Adrenal gland (tissue), 12 donors: Measurements from ENCODE around the gene TFPT. TPM values are rescaled to one million over a fixed set of nuclear protein-coding genes. Genes with fewer than 3 reads are reported as not detected.

Experiments used
- DNase-seq, 7 donors: peaks; one replicate each; pipeline ENCODE4 v3.0.0-alpha.2; 2019 to 2020
- H3K27ac ChIP-seq, 5 donors: fragments of 200-600 bp; sonication (generic) in 4 of 5; 1 replicate in 3 of 5; 2 replicates in 2 of 5; pipeline versions ENCODE4 v1.5.1 to v1.8.0; 2016 to 2020; ENCODE audit warnings: mild to moderate bottlenecking in 1 of 5
- H3K27me3 ChIP-seq: fragments of 200-600 bp; 2 replicates; pipeline ENCODE4 v1.8.0; 2021
- H3K36me3 ChIP-seq, 2 donors: fragments of 200-600 bp; replicated peaks in 1 of 2; 1 replicate in 1 of 2; 2 replicates in 1 of 2; pipeline versions ENCODE4 v1.5.1 to v1.8.0; 2018 to 2022
- H3K4me1 ChIP-seq, 2 donors: fragments of 200-600 bp; replicated peaks in 1 of 2; 1 replicate in 1 of 2; 2 replicates in 1 of 2; pipeline versions ENCODE4 v1.5.1 to v1.8.0; 2018 to 2021
- H3K4me3 ChIP-seq, 4 donors: fragments of 200-600 bp; sonication (generic) in 3 of 4; one replicate each; pipeline ENCODE4 v1.5.1; 2016 to 2018
- H3K9me3 ChIP-seq, 3 donors: fragments of 200-600 bp; sonication (generic) in 1 of 3; replicated peaks in 1 of 3; 1 replicate in 2 of 3; 2 replicates in 1 of 3; pipeline versions ENCODE4 v1.5.1 to v1.8.0; 2016 to 2021
- POLR2A ChIP-seq, 2 donors: fragments of 450-650 bp; IDR thresholded peaks; one replicate each; pipeline ENCODE4 v1.6.1; 2017; ENCODE audit warnings: antibody characterized with exemption in 2 of 2, mild to moderate bottlenecking in 2 of 2, moderate library complexity in 1 of 2
- WGBS, 4 donors: extraction: QIAGEN DNeasy Blood & Tissue Kit in 2 of 4; methylation state at CpG; one replicate each; pipeline versions ENCODE4 v1.1.5 to v1.1.7; 2013 to 2017; 5-methylcytosine and 5-hydroxymethylcytosine counted together
- intact Hi-C, 2 donors: fragments of 100-400 bp; cut with DNase I; formaldehyde crosslinking; loops; one replicate each; pipeline versions ENCODE4 v1.14.1 to v1.15.0; 2022 to 2023
- polyA plus RNA-seq, 3 donors: library from polyadenylated mRNA; stranded (reverse); fragments of 200-250 nt in 2 of 3; fragments of 350-450 nt in 1 of 3; fragmentation: Illumina TruSeq in 1 of 3; extraction: RNeasy Lipid Tissue Mini Kit (QIAGEN cat#74804) in 1 of 3; gene quantifications; one replicate each; pipeline ENCODE4 v1.2.3, GENCODE V29; 2013 to 2014
- total RNA-seq, 9 donors: library from RNA; depleted of rRNA in 4 of 9; stranded (reverse); fragments of >200 nt in 4 of 9; fragments of 120-200 nt in 1 of 9; fragmentation: NEBNext Ultra II Directional in 1 of 9; extraction: Animal tissue kit (Norgen Biotek cat#: 25700) in 1 of 9; gene quantifications; one replicate each; pipeline versions ENCODE4 v1.1.0 to v1.2.4, GENCODE V29; 2013 to 2023
- TF ChIP-seq, protein P1 (sequence below), 6 experiments: fragments of 450-650 bp in 4 of 6; fragments of 200-600 bp in 2 of 6; sonication (generic) in 1 of 6; IDR thresholded peaks; 1 replicate in 5 of 6; 2 replicates in 1 of 6; pipeline versions ENCODE4 v1.5.1 to v1.8.0; 2016 to 2021; ENCODE audit warnings: antibody characterized with exemption in 6 of 6, mild to moderate bottlenecking in 2 of 6, moderate library complexity in 1 of 6
- donor health status: healthy with polysubstance abuse.
- donor health status: Bipolar disorder and iron deficiency.
- donor health status: DM: yes; HTN: yes; CAD: no.
- donor health status: DM: no; HTN: no; CAD: no.
- donor health status: DM: no; HTN: no; CAD: no.
- donor health status: DM: yes; HTN: yes; CAD: no.

The TFPT gene
- total and polyA plus RNA-seq, 12 donors = 11.4 to 58.6 (median 24.6) TPM

DNA sequence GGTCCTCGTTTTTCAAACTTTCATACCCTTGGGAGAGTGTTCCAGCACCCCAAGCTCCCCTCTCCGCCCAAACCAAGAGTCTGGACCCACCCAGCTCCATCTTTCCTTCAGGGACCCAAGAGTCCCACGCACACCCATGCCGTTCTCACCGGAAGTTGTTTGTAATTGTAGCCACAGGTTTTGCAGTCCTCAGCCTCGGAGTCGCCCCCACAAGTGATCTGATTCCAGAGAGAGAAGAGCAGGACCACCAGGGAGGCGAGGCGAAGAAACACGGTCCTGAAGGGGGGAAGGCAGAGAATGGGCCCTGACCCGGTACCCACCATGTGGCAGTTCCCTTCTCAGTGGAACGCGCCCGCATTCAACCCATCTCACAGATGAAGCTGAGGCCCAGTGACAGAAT, 47.4 kb upstream of the TFPT start:
- Histone ChIP-seq H3K9me3 (no peaks in the 10 kb centered on the region), H3K36me3 (peaks cover 0 to 2% of the 10 kb centered on the region in 2 donors), H3K4me3 (peak overlapping the region in 2 of 4 donors; percentile 23 to 30), H3K4me1 (peaks cover 22 to 46% of the 10 kb centered on the region in 2 donors), H3K27ac (peak overlapping the region in 4 of 5 donors; percentile 41 to 78 (median 61)), H3K27me3 (no peaks in the 10 kb centered on the region)
- peak in 1 of 7 donors; percentile 34 for DNase-seq
- WGBS, 4 donors = 59 to 66% (median 62%) methylated on average over 14 of the region's 14 CpGs
- intact Hi-C loops = no loop called here
- TF ChIP-seq POLR2A (IDR thresholded peaks at IDR 0.05) = no peak
- TF ChIP-seq, protein P1, sequence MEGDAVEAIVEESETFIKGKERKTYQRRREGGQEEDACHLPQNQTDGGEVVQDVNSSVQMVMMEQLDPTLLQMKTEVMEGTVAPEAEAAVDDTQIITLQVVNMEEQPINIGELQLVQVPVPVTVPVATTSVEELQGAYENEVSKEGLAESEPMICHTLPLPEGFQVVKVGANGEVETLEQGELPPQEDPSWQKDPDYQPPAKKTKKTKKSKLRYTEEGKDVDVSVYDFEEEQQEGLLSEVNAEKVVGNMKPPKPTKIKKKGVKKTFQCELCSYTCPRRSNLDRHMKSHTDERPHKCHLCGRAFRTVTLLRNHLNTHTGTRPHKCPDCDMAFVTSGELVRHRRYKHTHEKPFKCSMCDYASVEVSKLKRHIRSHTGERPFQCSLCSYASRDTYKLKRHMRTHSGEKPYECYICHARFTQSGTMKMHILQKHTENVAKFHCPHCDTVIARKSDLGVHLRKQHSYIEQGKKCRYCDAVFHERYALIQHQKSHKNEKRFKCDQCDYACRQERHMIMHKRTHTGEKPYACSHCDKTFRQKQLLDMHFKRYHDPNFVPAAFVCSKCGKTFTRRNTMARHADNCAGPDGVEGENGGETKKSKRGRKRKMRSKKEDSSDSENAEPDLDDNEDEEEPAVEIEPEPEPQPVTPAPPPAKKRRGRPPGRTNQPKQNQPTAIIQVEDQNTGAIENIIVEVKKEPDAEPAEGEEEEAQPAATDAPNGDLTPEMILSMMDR (IDR thresholded peaks at IDR 0.05) = no peak

DNA sequence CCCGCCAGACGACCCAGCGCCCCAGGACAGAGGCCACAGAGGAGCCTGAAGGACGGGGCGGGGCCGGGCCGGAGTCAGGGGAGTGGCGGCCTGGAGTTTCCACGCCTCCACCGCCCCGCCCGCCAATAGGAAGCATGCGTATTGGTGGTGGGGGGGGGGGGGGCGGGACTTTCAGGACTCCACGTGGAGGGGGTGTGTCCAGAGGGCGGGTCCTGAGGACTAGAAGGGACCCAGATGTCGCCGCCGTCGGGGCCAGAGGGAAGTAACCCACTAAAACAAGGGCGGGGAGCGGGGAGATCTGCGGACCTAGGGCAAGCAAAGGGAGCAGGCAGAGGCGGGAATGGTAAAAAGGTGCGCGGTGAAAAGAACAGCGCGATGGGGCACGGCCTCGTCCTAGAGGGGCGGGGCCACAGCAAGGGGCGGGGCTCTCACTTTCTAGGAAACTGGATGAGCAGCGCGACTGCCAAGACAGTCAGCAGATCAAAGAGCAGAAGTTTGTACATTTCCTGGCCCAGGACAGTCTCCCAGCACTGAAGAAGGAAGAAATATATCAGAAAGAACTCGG, 46.9 kb upstream of the TFPT start:
- 1 to 2% (median 2%) methylated on average over 17 to 34 of the region's 35 CpGs for WGBS, 4 donors
- peaks cover 22 to 47% of the 10 kb centered on the region in 2 donors for H3K4me1 ChIP-seq
- H3K27me3 ChIP-seq = no peaks in the 10 kb centered on the region
- peak in 1 of 2 donors; percentile 33 for TF ChIP-seq POLR2A (IDR thresholded peaks at IDR 0.05)
- TF ChIP-seq, protein P1 (IDR thresholded peaks at IDR 0.05) = no peak
- DNase-seq = peak; percentile 87 to 96 (median 93)
- no peaks in the 10 kb centered on the region for H3K9me3 ChIP-seq
- peak overlapping the region in 2 of 4 donors; percentile 23 to 30 for H3K4me3 ChIP-seq
- intact Hi-C loops = no loop called here
- peak overlapping the region in 4 of 5 donors; percentile 41 to 78 (median 61) for H3K27ac ChIP-seq
- H3K36me3 ChIP-seq = peaks cover 0 to 8% of the 10 kb centered on the region in 2 donors

DNA sequence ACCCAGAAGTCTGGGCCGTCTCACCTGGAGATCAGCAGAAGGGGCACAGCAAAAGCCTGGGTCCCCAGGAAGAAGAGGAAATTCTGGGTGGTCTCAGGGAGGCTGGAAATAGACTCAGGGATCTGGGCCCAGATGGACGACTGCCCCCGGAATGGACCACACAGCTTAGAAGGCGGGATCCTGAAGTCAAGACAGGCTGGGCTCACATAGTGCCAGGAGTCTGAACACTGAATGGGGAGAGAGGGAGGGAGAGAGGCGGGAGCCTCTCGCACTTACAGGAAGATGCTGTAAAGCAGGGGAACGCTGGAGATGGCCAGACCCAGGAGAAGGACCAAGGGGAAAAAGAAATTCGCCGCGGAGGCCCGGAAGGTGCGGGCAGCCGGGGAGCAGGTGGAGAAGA, 45.4 kb upstream of the TFPT start:
- H3K36me3 ChIP-seq = peaks cover 0 to 23% of the 10 kb centered on the region in 2 donors
- H3K27me3 ChIP-seq = no peaks in the 10 kb centered on the region
- peaks cover 22 to 47% of the 10 kb centered on the region in 2 donors for H3K4me1 ChIP-seq
- WGBS, 4 donors = 43 to 61% (median 50%) methylated on average over 13 of the region's 13 CpGs
- H3K27ac ChIP-seq = peak overlapping the region in 4 of 5 donors; percentile 78 to 95 (median 84)
- no peak for DNase-seq
- intact Hi-C loops = no loop called here
- H3K4me3 ChIP-seq = peak overlapping the region in 1 of 4 donors; percentile 62
- TF ChIP-seq, protein P1 (IDR thresholded peaks at IDR 0.05) = no peak
- TF ChIP-seq POLR2A (IDR thresholded peaks at IDR 0.05) = no peak
- H3K9me3 ChIP-seq = no peaks in the 10 kb centered on the region

DNA sequence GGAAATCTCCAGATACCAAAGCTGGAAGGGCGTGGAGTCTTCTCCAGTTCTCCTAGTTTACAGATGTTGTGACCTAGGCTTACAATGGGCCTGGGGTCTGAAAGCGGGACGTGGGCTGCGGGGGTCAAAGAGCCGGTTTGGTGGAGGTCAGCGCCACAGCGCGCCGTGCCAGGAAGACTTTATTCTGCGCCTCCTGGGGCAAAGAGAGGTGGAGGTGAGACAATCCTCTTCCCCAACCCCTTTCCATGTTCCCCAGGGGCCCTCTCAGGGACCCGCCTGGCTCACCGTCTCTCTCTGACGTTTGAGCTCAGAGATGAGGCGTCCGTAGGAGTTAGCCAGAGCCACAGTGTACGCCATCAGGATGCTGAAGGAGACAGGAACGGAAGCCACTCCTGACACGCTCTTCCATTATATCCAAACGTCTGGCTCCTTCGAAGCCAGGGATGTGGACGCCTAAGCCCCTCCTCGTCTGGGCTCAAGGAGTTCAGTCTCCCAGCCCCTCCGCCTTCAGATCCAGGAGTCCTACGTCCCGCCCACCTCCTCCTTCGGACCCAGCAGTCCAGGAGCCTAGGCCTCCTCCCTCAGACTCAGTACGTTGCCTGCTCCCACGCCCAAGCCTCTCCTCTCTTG, 44.8 kb upstream of the TFPT start:
- H3K36me3 ChIP-seq = peaks cover 0 to 28% of the 10 kb centered on the region in 2 donors
- no peaks in the 10 kb centered on the region for H3K9me3 ChIP-seq
- TF ChIP-seq, protein P1 (IDR thresholded peaks at IDR 0.05) = no peak
- no peak for TF ChIP-seq POLR2A (IDR thresholded peaks at IDR 0.05)
- H3K4me1 ChIP-seq = peaks cover 22 to 47% of the 10 kb centered on the region in 2 donors
- intact Hi-C loops = no loop called here
- H3K27me3 ChIP-seq = no peaks in the 10 kb centered on the region
- WGBS, 4 donors = 2 to 7% (median 5%) methylated on average over 10 to 28 of the region's 28 CpGs
- peak overlapping the region; percentile 78 to 95 (median 87) for H3K27ac ChIP-seq
- H3K4me3 ChIP-seq = peak overlapping the region in 2 of 4 donors; percentile 29 to 62
- no peak for DNase-seq
